Endothelial cell of umbilical vein (primary cell): ENCODE data around the gene LLGL2.

ENCODE experiments used
- MYC ChIP-seq: IDR thresholded peaks from one replicate; pipeline ENCODE4 v1.6.1; 2011; ENCODE audit warnings: mild to moderate bottlenecking, low read depth, low read length
- POLR2A ChIP-seq: IDR thresholded peaks from 2 replicates; pipeline ENCODE4 v1.6.1; 2012; ENCODE audit warnings: low read depth, mild to moderate bottlenecking, control low read depth, low read length
- TF ChIP-seq, protein P1 (sequence below), 2 donors: IDR thresholded peaks; 1 replicate in 1 of 2; 2 replicates in 1 of 2; pipeline ENCODE4 v1.5.1; 2011; ENCODE audit warnings: low read length in 2 of 2, mild to moderate bottlenecking in 2 of 2, moderate library complexity in 2 of 2, control low read depth in 1 of 2, inconsistent platforms in 1 of 2, low read depth in 1 of 2; ENCODE audit not compliant: insufficient read depth in 1 of 2; ENCODE audit errors: extremely low read depth in 1 of 2
- TF ChIP-seq, protein P2 (sequence below): IDR thresholded peaks from 2 replicates; pipeline ENCODE4 v1.6.1; 2011; ENCODE audit not compliant: insufficient read depth, insufficient read length

DNA sequence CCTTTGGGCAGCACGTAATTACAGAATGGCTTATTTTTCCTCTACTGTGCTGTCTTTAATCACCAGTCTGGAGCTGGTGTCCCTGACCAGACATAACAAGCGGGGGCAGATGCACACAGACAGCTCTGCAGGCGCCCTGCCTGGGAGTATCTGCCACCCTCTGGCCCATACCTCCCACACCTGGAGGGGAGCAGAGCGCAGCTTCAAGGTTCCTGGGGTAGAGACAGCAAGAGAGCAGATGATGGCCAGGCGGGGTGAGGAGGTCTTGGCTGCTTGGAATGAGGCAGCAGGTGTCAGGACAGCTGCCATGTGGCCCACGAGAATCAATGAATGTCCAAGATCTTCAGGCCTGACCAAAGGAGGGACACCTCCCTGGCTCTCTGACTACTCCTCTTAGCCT is 45.2 kb upstream of the LLGL2 start:
- TF ChIP-seq MYC (no peak), POLR2A (no peak)
- TF ChIP-seq, protein P1, sequence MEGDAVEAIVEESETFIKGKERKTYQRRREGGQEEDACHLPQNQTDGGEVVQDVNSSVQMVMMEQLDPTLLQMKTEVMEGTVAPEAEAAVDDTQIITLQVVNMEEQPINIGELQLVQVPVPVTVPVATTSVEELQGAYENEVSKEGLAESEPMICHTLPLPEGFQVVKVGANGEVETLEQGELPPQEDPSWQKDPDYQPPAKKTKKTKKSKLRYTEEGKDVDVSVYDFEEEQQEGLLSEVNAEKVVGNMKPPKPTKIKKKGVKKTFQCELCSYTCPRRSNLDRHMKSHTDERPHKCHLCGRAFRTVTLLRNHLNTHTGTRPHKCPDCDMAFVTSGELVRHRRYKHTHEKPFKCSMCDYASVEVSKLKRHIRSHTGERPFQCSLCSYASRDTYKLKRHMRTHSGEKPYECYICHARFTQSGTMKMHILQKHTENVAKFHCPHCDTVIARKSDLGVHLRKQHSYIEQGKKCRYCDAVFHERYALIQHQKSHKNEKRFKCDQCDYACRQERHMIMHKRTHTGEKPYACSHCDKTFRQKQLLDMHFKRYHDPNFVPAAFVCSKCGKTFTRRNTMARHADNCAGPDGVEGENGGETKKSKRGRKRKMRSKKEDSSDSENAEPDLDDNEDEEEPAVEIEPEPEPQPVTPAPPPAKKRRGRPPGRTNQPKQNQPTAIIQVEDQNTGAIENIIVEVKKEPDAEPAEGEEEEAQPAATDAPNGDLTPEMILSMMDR (IDR thresholded peaks at IDR 0.05; ENCODE audit: extremely low read depth in 1 of 2, insufficient read depth in 1 of 2, low read depth in 1 of 2, low read length in 2 of 2), result no peak
- TF ChIP-seq, protein P2, sequence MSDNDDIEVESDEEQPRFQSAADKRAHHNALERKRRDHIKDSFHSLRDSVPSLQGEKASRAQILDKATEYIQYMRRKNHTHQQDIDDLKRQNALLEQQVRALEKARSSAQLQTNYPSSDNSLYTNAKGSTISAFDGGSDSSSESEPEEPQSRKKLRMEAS, result no peak
